Omental fat pad (tissue), 4 donors: Measurements from ENCODE around the gene ALDH8A1. TPM values are rescaled to one million over a fixed set of nuclear protein-coding genes. Genes with fewer than 3 reads are reported as not detected.

Experiments used
- ATAC-seq: fragments of 150-250 bp; one replicate; pipeline ENCODE4 v1.9.1; 2016; ENCODE audit warnings: mild to moderate bottlenecking, moderate library complexity; ENCODE audit not compliant: low FRiP score
- DNase-seq: peaks from one replicate; pipeline ENCODE4 v3.0.0-alpha.2; 2019; ENCODE audit warnings: low spot score
- total RNA-seq, 4 donors: library from RNA; depleted of rRNA; stranded (reverse); fragments of >200 nt; gene quantifications; one replicate each; pipeline ENCODE4 v1.1.0, GENCODE V29; 2016
- TF ChIP-seq, protein P1 (sequence below), 3 donors: fragments of 450-650 bp; IDR thresholded peaks; one replicate each; pipeline ENCODE4 v1.5.1; 2016 to 2017; ENCODE audit warnings: antibody characterized with exemption in 3 of 3, mild to moderate bottlenecking in 3 of 3, moderate library complexity in 2 of 3

The ALDH8A1 gene
- total RNA-seq, 4 donors from 2014 or later = 1.5 to 7.0 (median 3.0) TPM

- TF ChIP-seq, protein P1, sequence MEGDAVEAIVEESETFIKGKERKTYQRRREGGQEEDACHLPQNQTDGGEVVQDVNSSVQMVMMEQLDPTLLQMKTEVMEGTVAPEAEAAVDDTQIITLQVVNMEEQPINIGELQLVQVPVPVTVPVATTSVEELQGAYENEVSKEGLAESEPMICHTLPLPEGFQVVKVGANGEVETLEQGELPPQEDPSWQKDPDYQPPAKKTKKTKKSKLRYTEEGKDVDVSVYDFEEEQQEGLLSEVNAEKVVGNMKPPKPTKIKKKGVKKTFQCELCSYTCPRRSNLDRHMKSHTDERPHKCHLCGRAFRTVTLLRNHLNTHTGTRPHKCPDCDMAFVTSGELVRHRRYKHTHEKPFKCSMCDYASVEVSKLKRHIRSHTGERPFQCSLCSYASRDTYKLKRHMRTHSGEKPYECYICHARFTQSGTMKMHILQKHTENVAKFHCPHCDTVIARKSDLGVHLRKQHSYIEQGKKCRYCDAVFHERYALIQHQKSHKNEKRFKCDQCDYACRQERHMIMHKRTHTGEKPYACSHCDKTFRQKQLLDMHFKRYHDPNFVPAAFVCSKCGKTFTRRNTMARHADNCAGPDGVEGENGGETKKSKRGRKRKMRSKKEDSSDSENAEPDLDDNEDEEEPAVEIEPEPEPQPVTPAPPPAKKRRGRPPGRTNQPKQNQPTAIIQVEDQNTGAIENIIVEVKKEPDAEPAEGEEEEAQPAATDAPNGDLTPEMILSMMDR (IDR thresholded peaks at IDR 0.05) = no peak
- ATAC-seq = no peak
Observed at GRCh38 chr6:134954272-134955000, 4.5 kb upstream of the ALDH8A1 start.

GRCh38 chr6:134951494-134952263 lies 1.8 kb upstream of the ALDH8A1 start:
- ATAC-seq = no peak
- no peak for DNase-seq
- TF ChIP-seq, protein P1 (IDR thresholded peaks at IDR 0.05) = no peak

More at GRCh38 chr6:134954272-134955000, 4.5 kb upstream of the ALDH8A1 start:
- no peak for DNase-seq

DNA sequence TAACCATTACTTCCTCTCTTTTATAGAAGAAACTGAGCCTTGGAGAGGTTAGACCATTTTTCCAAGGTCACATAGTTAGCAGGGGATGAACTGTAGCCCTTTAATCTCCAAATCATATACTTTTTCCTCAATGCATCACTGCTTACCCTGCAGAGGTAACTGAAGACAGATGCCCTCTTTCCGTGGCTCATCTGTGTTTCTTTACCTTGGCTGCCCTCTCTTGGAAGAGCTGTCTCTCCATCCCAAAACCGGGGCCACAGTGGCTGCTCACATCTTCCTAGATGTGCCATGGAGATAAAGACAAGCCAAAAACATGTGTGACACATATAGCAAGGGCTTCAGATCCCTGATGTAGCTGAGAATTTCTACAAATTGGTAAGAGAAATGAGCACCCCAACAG lies 581 bp upstream of the ALDH8A1 start:
- TF ChIP-seq, protein P1 (IDR thresholded peaks at IDR 0.05) = no peak
- ATAC-seq = no peak
- no peak for DNase-seq

DNA sequence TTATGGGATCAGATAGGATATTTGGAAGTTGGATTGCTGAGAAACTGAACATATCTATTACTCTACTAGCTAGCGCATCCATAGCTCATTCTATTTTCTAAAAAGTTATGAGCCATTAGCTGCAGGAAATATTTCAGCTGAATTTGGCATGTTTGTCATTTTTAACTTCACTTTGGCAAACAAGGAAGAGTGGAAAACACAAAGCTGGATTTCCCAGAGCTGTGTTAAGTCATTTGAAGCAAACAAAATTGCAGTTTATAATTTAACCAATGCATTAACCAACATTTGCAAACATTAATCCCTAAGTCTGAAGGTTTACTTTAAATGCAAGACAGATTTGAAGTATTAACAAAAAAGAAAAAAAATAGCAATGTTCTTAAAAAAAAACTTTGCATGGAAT lies 1.2 kb downstream of the ALDH8A1 start:
- TF ChIP-seq, protein P1 (IDR thresholded peaks at IDR 0.05) = no peak
- no peak for DNase-seq
- ATAC-seq = no peak

DNA sequence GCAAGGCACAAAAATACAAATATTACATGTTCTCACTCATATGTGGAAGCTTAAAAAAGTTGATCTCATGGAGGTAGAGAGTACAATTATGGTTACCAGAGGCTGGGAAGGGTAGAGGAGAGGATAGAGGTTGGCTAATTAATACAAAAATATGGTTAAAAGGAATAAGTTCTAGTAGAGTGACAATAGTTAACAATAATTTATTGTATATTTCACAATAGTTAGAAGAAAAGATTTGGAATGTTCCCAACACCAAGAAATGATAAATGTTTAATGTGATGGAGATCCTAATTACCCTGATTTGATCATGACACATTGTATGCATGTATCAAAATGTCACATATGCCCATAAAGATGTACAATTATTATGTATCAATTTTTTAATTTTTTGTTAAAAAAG lies 1.8 kb downstream of the ALDH8A1 start:
- ATAC-seq (no peak), DNase-seq (no peak)
- TF ChIP-seq, protein P1 (IDR thresholded peaks at IDR 0.05) = no peak

- DNase-seq = no peak
- ATAC-seq = no peak
- TF ChIP-seq, protein P1 (IDR thresholded peaks at IDR 0.05) = no peak
Observed at GRCh38 chr6:134945045-134945444, 4.9 kb downstream of the ALDH8A1 start.
